ENCODE data around the gene KCNK13.

GRCh38 chr14:90045616-90046015, 16.2 kb upstream of the KCNK13 start:
- no peak for TF ChIP-seq HMG20B (CRISPR knock-in tag; IDR thresholded peaks at IDR 0.05)
- TF ChIP-seq POLR3A (IDR thresholded peaks at IDR 0.05; ENCODE audit: borderline replicate concordance, extremely low read depth, insufficient read depth, insufficient read length) = no peak
- no peak for TF ChIP-seq HNRNPLL (IDR thresholded peaks at IDR 0.05; ENCODE audit: low read depth, low read length, poor library complexity, severe bottlenecking)
- TF ChIP-seq ATF2 (CRISPR knock-in tag; IDR thresholded peaks at IDR 0.05) = no peak
- TF ChIP-seq SRSF9 (IDR thresholded peaks at IDR 0.05; ENCODE audit: borderline replicate concordance, low read depth, low read length) = no peak
- no peak for TF ChIP-seq NR4A1 (CRISPR knock-in tag; IDR thresholded peaks at IDR 0.05)
- no peak for TF ChIP-seq NR4A1 (tag; IDR thresholded peaks at IDR 0.05)
- TF ChIP-seq NRF1 (conservative IDR thresholded peaks at IDR 0.05 in 1 of 2, IDR thresholded peaks at IDR 0.05 in 1 of 2) = no peak
- no peak for TF ChIP-seq CHD2 (IDR thresholded peaks at IDR 0.05; ENCODE audit: low read depth, low read length)
- no peak for TF ChIP-seq RBM22 (IDR thresholded peaks at IDR 0.05; ENCODE audit: low read depth, low read length, poor library complexity, severe bottlenecking)
- no peak for TF ChIP-seq ZBTB49 (CRISPR knock-in tag; IDR thresholded peaks at IDR 0.05; ENCODE audit: borderline replicate concordance)
- TF ChIP-seq CUX1 (CRISPR knock-in tag; IDR thresholded peaks at IDR 0.05) = no peak
- no peak for TF ChIP-seq POLR2A (conservative IDR thresholded peaks at IDR 0.05)
